Activated T-cell treated with anti-CD3 and anti-CD28 coated beads for 48 hours (primary cell): ENCODE data around the gene CABYR.

Source experiments
- DNase-seq: peaks from one replicate; pipeline ENCODE4 v3.0.0-alpha.2; 2020; ENCODE audit warnings: low read depth

CABYR gene, protein sequence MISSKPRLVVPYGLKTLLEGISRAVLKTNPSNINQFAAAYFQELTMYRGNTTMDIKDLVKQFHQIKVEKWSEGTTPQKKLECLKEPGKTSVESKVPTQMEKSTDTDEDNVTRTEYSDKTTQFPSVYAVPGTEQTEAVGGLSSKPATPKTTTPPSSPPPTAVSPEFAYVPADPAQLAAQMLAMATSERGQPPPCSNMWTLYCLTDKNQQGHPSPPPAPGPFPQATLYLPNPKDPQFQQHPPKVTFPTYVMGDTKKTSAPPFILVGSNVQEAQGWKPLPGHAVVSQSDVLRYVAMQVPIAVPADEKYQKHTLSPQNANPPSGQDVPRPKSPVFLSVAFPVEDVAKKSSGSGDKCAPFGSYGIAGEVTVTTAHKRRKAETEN

GRCh38 chr18:24138789-24139616 lies at the start of gene CABYR:
CABYR (plus strand) TSS chr18:24139062; CDS start chr18:24143115, 4,053 bp downstream.
- DNase-seq, result peak; percentile 71

DNA sequence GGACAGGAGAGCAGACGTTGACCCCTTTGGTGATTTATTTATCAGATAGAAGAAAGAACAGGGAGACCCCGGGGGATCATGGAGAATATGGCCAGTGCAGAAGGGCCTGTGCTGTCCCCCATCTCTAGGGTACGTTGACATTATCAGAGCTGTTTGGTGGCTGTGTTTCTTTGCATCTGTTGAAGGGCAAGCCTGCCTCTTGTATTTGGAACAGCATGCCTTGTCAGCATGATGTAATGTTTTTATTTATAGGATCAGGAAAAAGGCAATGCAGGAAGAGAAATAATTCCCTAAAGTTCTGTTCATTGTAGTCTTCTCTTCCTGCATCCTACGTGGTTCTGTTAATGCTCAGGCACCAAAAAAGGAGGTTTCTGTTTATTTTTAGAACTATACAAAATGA lies 49.8 kb upstream of the CABYR start:
- no peak for DNase-seq

GRCh38 chr18:24089515-24090337 lies 49.1 kb upstream of the CABYR start:
- no peak for DNase-seq

DNA sequence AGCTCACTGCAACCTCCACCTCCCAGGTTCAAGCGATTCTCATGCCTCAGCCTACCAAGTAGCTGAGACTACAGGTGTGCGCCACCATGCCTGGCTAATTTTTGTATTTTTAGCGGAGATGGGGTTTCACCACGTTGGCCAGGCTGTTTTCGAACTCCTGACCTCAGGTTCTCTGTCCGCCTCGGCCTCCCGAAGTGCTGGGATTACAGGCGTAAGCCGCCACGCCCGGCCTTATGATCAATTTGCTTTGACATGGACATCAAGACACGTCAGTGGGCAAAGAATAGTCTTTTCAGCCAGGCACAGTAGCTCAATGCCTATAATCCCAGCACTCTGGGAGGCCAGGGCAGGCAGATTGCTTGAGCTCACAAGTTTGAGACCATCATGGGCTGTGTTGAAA lies 48.0 kb upstream of the CABYR start:
- DNase-seq, result no peak

- DNase-seq, result no peak
Measured at GRCh38 chr18:24094561-24094960, 44.3 kb upstream of the CABYR start.

DNA sequence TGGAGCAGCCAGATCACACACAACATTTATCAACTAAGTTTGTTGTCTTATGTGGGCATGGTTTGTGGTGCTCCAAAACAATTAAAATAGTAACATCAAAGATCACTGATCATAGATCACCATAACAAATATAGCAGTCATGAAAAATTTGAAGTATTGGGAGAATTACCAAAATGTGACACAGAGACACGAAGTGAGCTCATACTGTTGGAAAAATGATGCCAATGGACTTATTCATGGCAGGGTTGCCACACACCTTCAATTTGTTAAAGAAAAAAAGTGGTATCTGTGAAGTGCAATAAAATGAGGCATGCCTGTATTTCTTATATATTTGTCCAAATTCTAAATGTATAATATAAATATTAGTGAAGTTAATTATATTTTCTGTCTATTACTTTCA lies 42.9 kb upstream of the CABYR start:
- DNase-seq, result no peak

- no peak for DNase-seq
Measured at GRCh38 chr18:24103320-24104021, 35.4 kb upstream of the CABYR start.

GRCh38 chr18:24104486-24104885 lies 34.4 kb upstream of the CABYR start:
- no peak for DNase-seq

DNA sequence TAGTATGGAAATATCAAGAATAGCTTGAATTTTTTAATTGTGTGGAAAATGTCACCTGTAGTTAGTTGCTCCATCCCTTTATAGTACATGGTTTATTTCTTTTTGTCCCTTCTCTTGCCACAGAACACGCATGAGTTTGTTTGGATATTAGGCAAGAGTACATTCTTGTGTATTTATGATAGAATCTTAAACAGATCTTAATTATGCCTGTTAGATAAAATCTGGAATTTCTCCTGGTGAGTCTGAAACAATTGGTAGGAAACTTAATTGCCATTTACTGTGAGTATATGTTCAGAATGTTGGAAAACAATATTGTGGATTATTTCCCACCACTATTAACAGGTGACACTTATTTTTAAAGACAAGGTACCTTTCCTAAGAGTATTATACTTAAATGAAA lies 30.2 kb upstream of the CABYR start:
- DNase-seq, result no peak

DNA sequence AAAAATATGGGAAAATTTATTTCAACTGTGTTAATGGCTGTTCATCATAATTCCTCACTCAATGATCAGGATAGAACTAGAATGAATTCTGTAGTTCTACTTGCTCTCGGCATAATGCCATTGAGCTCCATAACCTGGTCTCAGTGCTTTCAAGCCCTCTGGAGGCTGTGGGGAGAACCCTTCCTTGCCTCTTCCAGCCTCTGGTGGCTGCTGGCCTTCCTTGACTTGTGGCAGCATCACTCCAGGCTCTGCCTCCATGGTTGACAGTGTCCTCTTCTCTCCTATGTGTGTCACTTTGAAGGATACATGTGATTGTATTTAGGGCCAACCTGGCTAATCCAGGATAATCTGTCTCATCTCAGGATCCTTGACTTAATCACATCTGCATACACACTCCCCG lies 26.9 kb upstream of the CABYR start:
- no peak for DNase-seq

DNA sequence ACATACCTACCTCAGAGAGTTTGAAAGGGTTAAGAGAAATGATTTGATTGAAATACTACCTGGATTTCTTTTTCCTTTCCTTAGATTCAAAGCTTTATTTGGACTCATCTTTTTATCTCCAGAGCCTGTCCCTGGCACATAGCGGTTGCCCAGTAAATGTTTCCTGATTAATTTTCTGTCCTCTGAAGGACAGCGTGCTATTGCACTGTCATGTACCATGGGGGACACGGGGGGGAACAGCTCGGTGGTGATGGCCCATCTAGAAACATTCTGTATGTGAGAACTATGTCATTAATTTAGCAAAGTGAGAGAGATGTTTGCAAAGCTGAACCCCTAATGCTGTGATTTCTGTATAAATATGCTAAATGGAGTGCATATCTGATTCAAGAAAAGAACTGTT lies 26.4 kb upstream of the CABYR start:
- no peak for DNase-seq

- no peak for DNase-seq
Measured at GRCh38 chr18:24112874-24113615, 25.8 kb upstream of the CABYR start.

- DNase-seq, result no peak
Measured at GRCh38 chr18:24114924-24115549, 23.8 kb upstream of the CABYR start.

DNA sequence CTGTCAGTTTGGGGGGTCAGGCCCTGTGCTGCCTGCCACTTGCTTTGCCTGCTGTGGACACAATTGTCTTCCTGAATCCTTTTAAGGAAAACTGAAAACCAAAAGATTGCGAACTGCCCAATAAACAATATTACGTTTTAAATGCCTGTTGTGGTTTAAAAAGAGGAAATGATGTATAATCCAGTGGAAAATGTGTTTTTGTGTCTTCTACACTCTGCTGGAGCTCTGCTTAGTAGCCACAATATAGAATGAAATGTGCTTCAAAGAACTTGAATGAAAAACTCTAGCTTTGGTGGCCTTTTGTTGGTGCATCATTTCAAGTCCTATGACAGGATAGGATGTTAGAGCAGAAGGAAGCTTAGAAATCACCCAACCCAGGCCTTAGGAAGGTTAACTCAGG lies 23.2 kb upstream of the CABYR start:
- DNase-seq, result no peak

DNA sequence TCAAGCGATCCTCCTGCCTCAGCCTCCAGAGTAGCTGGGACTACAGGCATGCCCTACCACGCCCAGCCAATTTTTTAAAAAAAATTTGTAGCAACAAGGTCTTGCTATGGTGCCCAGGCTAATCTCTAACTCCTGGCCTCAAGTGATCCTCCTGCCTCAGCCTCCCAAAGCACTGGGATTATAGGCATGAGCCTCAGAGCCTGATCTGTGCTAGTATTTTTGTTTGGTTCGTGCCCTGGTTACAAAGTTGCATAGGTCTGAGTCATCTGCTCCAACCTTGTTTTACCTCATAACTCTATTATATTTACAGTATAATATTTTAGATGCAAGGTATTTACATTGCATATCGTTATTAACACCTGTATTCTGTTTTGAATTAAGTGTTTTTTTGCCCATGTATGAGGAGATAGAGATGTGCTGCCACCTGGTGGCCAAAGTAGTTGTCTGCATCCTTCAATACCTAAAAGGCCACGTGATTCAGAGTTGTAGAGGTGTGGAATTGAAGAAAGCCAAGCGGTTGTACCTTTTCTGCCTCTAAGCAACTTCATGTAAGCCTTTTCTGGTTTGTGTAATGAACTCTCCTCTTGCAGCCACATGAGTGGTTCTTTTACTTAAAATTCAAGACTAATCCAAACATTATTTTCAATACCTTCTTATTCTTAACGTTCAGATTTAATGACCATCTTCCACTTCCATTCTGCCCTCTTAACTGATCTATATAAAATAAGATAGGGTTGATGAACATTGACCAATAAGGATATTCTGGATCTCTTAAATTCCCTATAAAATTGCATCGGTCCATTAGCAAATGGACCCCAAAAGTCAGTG lies 19.9 kb upstream of the CABYR start:
- DNase-seq, result peak; percentile 53

GRCh38 chr18:24120676-24121075 lies 18.2 kb upstream of the CABYR start:
- no peak for DNase-seq

DNA sequence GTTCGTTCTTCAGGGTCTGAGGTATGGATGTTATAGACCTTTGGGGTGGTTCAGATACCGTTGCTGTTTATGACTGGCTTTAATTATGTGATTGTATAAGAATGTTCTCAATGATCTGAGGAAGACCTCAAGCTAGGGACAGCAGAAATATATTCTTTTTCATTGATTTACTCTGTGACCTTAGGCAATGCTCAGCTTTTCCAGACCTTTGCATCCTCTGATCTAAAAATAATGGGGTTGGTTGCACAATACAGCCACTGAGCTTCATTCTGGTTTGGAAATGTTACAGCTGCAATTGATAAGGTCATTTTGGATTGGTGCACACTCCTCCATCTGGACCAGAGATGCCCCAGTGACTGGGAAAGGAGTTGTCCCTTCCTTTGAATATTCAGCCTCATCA lies 17.2 kb upstream of the CABYR start:
- DNase-seq, result no peak

GRCh38 chr18:24126155-24126961 lies 12.5 kb upstream of the CABYR start:
- DNase-seq, result no peak

GRCh38 chr18:24127735-24128134 lies 11.1 kb upstream of the CABYR start:
- no peak for DNase-seq
